HG03457 (cell line): Measurements from ENCODE around the gene BAK1.
"Not testable (repeated sequence)": the region's sequence is repeated elsewhere in the genome, so short reads cannot be mapped to it uniquely, and the experiment has no call there.

Experiments
- ATAC-seq: cut with Tn5 transposase; IDR thresholded peaks from one replicate; pipeline ENCODE4 v1.9.1; 2021; ENCODE audit warnings: moderate number of reproducible peaks; ENCODE audit not compliant: unreplicated experiment

Gene BAK1

GRCh38 chr6:33557376-33557775 is 22.7 kb downstream of the BAK1 start:
- no peak for ATAC-seq

GRCh38 chr6:33552883-33553282 is 27.2 kb downstream of the BAK1 start:
- ATAC-seq = not testable (repeated sequence)

GRCh38 chr6:33552252-33552651 is 27.8 kb downstream of the BAK1 start:
- no peak for ATAC-seq

DNA sequence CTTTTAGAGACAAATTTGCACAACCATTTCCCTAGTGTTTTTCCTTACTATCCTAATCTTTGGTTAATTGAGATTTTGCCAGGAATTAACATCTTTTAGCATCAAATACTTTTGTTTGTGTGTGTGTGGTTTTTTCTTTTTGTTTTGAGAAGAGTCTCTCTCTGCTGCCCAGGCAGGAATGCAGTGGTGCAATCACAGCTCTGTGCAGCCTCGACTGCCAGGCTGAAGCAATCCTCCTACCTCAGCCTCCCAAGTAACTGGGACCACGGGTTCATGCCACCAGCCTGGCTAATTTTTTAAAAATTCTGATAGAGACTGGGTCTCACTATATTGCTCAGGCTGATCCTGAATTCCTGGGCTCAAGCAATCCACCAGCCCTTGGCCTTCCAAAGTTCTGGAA is 28.5 kb downstream of the BAK1 start:
- no peak for ATAC-seq

DNA sequence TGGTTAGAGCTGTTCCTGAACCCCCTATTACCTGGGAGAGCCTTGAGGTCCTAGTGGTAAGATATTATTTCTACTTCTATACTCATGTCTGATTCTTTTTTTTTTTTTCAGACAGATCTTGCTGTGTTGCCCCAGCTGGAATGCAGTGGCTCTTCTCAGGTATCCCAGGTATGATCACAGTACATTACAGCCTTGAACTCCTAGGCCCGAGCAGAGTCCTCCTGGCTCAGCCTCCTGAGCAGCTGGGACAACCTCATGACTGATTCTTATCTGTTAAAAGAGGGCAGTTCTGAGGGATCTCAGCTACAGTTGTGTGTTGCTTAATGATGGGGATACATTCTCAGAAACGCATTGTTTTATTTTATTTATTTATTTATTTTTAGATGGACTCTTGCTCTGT is 30.2 kb downstream of the BAK1 start:
- no peak for ATAC-seq

- ATAC-seq = no peak
Observed at GRCh38 chr6:33549196-33549595, 30.9 kb downstream of the BAK1 start.

DNA sequence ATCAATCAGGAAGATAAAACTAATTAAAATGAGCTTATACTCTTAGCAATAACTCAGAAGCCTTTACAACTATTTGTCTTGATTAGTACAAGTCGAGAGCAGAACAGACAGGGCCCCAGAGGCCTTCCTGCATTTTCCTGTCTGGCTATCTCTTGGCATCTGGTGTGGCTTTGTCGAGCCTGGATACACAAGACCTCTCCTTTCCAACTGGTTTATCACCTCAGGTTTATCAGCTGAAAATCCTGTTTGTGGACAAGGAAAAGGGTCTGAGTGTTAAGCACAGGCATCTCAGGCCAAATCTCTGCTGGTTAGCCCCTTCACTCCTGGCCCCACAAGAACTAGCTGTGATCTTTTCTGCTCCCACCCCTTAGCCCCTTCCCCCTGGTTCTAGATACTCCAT is 32.6 kb downstream of the BAK1 start:
- no peak for ATAC-seq

DNA sequence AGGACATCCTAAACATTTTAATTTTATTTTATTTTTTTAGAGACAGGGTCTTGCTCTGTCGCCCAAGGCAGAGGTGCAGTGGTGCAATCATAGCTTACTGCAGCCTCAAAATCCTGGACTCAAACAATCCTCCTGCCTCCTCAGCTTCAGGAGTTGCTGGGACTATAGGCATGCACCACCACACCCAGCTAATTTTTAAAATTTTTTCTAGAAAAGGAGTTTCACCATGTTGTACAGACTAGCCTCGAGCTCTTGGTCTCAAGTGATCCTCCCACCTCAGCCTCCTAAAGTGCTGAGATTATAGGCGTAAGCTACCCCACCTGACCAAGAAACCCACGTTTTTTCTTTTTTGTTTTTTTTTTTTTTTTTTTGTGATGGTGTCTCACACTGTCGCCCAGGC is 33.3 kb downstream of the BAK1 start:
- ATAC-seq = no peak

DNA sequence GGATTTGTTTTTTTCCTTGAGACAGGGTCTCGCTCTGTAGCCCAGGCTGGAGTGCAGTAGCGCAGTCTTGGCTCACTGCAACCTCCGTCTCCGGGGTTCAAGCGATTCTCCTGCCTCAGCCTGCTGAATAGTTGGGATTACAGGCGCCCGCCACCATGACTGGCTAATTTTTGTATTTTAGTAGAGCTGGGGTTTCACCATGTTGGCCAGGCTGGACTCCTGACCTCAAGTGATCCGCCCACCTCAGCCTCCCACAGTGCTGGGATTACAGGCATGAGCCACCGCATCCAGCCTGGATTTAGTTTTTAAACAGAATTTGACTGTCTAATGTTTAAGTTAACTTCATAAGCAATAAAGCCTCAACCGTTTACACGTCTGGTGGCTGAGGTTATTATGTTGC is 34.8 kb downstream of the BAK1 start:
- ATAC-seq = not testable (repeated sequence)

DNA sequence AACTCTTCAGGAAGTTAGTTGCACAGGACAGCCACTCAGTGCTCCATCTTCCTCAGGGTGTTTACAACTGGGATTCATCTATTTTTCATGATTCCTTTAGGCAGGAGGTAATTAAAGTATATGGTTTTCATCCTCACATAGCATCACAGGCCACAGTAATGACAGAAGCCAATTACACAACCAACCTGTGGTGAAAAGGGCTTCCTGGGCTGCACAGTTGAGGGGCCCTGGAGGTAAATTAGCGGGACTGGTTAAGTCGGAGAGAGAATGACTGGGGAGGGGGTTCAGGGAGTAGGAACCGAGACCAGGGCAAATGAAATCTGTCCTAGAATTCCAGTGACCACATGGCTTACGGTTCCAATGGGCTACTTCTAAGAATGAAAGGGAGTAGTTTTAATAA is 37.0 kb downstream of the BAK1 start:
- ATAC-seq = no peak

- ATAC-seq = no peak
Observed at GRCh38 chr6:33540768-33541167, 39.3 kb downstream of the BAK1 start.

DNA sequence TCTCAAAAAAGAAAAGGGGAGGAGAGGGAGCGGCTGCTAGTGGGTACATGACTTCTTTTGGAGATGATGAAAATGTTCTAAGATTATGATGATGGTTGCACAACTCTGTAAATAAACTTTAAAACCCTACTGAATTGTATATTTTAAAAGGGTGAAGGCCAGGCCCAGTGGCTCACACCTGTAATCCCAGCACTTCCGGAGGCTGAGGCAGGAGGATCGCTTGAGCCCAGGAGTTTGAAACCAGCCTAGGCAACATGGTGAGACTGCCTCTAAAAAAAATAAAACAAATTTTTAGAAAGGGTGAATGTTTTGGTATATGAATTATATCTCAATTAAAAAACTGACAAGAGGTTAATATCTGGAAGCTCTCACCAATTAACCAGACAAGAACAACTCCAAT is 45.4 kb downstream of the BAK1 start:
- ATAC-seq = no peak

DNA sequence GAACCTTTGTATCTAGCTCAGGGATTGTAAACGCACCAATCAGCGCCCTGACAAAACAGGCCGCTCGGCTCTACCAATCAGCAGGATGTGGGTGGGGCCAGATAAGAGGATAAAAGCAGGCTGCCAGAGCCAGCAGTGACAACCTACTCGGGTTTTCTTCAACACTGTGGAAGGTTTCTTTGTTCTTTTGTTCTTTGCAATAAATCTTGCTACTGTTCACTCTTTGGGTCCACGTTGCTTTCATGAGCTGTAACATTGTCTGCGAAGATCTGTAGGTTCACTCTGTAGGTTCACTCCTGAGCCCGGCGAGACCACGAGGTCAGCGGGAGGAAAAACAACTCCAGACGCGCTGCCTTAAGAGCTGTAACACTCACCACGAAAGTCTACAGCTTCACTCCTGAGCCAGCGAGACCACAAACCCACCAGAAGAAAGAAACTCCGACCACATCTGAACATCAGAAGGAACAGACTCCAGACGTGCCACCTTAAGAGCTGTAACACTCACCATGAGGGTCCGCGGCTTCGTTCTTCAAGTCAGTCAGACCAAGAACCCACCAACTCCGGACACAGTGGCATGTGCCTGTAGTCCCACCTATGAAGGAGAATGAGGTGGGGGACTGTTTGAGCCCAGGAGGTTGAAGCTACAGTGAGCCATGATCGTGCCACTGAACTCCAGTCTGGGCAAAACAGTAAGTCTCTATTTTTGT is 46.8 kb downstream of the BAK1 start:
- not testable (repeated sequence) for ATAC-seq

- ATAC-seq = not testable (repeated sequence)
Observed at GRCh38 chr6:33532431-33532830, 47.6 kb downstream of the BAK1 start.

DNA sequence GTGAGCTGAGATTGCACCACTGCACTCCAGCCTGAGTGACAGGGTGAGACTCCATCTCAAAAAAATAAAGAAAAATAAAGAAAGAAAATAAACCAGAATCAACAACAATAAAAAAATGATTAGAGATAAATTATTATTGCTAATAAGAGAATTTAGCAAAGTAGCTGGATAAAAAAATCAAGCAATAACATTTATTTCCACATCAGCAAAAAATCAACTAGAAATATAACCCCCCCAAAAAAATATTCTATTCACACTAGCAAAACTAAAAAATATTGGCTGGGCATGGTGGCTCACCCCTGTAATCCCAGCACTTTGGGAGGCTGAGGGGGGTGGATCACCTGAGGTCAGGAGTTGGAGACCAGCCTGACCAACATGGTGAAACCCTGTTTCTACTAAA is 49.5 kb downstream of the BAK1 start:
- not testable (repeated sequence) for ATAC-seq
